ENCODE results near the gene ARID3B. TPM values are rescaled to one million over a fixed set of nuclear protein-coding genes. Genes with fewer than 3 reads are reported as not detected.

ARID3B gene
- total RNA-seq (10 to 100 TPM; 53.7 to 58.1 TPM), polyA plus RNA-seq (ENCODE audit: insufficient read depth, low read depth, low replicate concordance) (50.3 TPM)
- long read RNA-seq, donor 1, full-length matches to known transcripts: 2 of 7 reads
- long read RNA-seq, donor 1, partial matches to known transcripts: 5 of 7 reads
- long read RNA-seq, donor 1, other reads (novel, unspliced or antisense): 0 of 7 reads
- long read RNA-seq, donor 2, full-length matches to known transcripts: 1 of 1 reads
- long read RNA-seq, donor 2, partial matches to known transcripts: 0 of 1 reads
- long read RNA-seq, donor 2, other reads (novel, unspliced or antisense): 0 of 1 reads

- WGBS, 2 donors: 1% methylated on average over 30 to 46 of the region's 73 CpGs
- Histone ChIP-seq H3K4me1 (peaks cover 25% of the 10 kb centered on the region), H3K36me3 (ENCODE audit: low read depth, missing control alignments) (no peaks in the 10 kb centered on the region), H3K4me3 (peak within 1 kb of the TSS; percentile 83 to 93), H3K27ac (peak within 1 kb of the TSS; percentile 36 to 80), H3K27me3 (no peaks in the 10 kb centered on the region), H3K9me3 (no peaks in the 10 kb centered on the region)
- TF ChIP-seq POLR2A (IDR thresholded peaks at IDR 0.05) (no peak), CTCF (IDR thresholded peaks at IDR 0.05) (no peak)
- peak; percentile 99 for DNase-seq
- intact Hi-C loops (cut with DNase I; ENCODE audit: low total_unique reads): loop anchor here (5.0 kb wide), 1 partner anchor 71 kb away; no protein-coding TSS in a partner anchor
Measured at GRCh38 chr15:74540761-74541493, at the start of gene ARID3B. TSS of gene ARID3B (plus strand) at chr15:74541220. CDS start at chr15:74543937, 2,717 bp downstream.

- no peak for DNase-seq
- Histone ChIP-seq H3K36me3 (ENCODE audit: low read depth, missing control alignments) (no peaks in the 10 kb centered on the region), H3K27me3 (no peaks in the 10 kb centered on the region), H3K4me3 (no peak overlapping the region), H3K9me3 (no peaks in the 10 kb centered on the region), H3K27ac (no peak overlapping the region), H3K4me1 (no peaks in the 10 kb centered on the region)
- 84% methylated on average over 3 of the region's 3 CpGs for WGBS, 2 donors
- intact Hi-C loops (cut with DNase I; ENCODE audit: low total_unique reads): no loop called here
- TF ChIP-seq POLR2A (IDR thresholded peaks at IDR 0.05): no peak
- TF ChIP-seq CTCF (IDR thresholded peaks at IDR 0.05): no peak
Measured at GRCh38 chr15:74496648-74497047, 44.4 kb upstream of the ARID3B start.

- Histone ChIP-seq H3K27ac (no peak overlapping the region), H3K9me3 (no peaks in the 10 kb centered on the region), H3K4me1 (no peaks in the 10 kb centered on the region), H3K4me3 (no peak overlapping the region), H3K36me3 (ENCODE audit: low read depth, missing control alignments) (no peaks in the 10 kb centered on the region), H3K27me3 (no peaks in the 10 kb centered on the region)
- WGBS, 2 donors: 61 to 74% methylated on average over 2 of the region's 2 CpGs
- TF ChIP-seq POLR2A (IDR thresholded peaks at IDR 0.05): no peak
- TF ChIP-seq CTCF (IDR thresholded peaks at IDR 0.05): no peak
- intact Hi-C loops (cut with DNase I; ENCODE audit: low total_unique reads): no loop called here
- no peak for DNase-seq
Measured at GRCh38 chr15:74497584-74497983, 43.4 kb upstream of the ARID3B start.

- Histone ChIP-seq H3K4me3 (no peak overlapping the region), H3K36me3 (ENCODE audit: low read depth, missing control alignments) (no peaks in the 10 kb centered on the region), H3K4me1 (no peaks in the 10 kb centered on the region), H3K27me3 (no peaks in the 10 kb centered on the region), H3K9me3 (no peaks in the 10 kb centered on the region), H3K27ac (no peak overlapping the region)
- WGBS, 2 donors: 82 to 83% methylated on average over 2 of the region's 2 CpGs
- intact Hi-C loops (cut with DNase I; ENCODE audit: low total_unique reads): no loop called here
- no peak for TF ChIP-seq POLR2A (IDR thresholded peaks at IDR 0.05)
- no peak for DNase-seq
Measured at GRCh38 chr15:74499366-74499765, 41.7 kb upstream of the ARID3B start.

- no peak overlapping the region for H3K27ac ChIP-seq
- no peaks in the 10 kb centered on the region for H3K27me3 ChIP-seq
- no peaks in the 10 kb centered on the region for H3K4me1 ChIP-seq
- intact Hi-C loops (cut with DNase I; ENCODE audit: low total_unique reads): no loop called here
- TF ChIP-seq CTCF (IDR thresholded peaks at IDR 0.05) (no peak), POLR2A (IDR thresholded peaks at IDR 0.05) (no peak)
- 100% methylated on average over 2 of the region's 2 CpGs for whole genome bisulfite sequencing, 2 donors
- no peak overlapping the region for H3K4me3 ChIP-seq
- no peaks in the 10 kb centered on the region for H3K9me3 ChIP-seq
- H3K36me3 ChIP-seq (ENCODE audit: low read depth, missing control alignments): no peaks in the 10 kb centered on the region
- no peak for DNase-seq
Measured at GRCh38 chr15:74500401-74500800, 40.6 kb upstream of the ARID3B start.

Measured in testis (tissue), 5 donors.